DOHH2 (cell line): ENCODE results near the gene SLC26A1.
"Not testable (repeated sequence)": the region's sequence is repeated elsewhere in the genome, so short reads cannot be mapped to it uniquely, and the experiment has no call there.

Source experiments
- H3F3A ChIP-seq: fragments of 200-600 bp; sonication (generic), shearing (Covaris generic); 2 replicates; pipeline ENCODE4 v1.6.0; 2016; ENCODE audit warnings: antibody characterized with exemption, mild to moderate bottlenecking; ENCODE audit not compliant: control insufficient read depth, insufficient read depth
- H3K27ac ChIP-seq: fragments of 200-600 bp; sonication (generic); 2 replicates; pipeline ENCODE4 v1.5.1; 2014; ENCODE audit warnings: low read depth, mild to moderate bottlenecking, low read length, moderate library complexity
- H3K27me3 ChIP-seq: fragments of 200-600 bp; sonication (generic); 2 replicates; pipeline ENCODE4 v1.6.1; 2014; ENCODE audit warnings: mild to moderate bottlenecking, low read length, mixed read lengths; ENCODE audit not compliant: control insufficient read depth
- H3K36me3 ChIP-seq: fragments of 200-600 bp; sonication (generic); 2 replicates; pipeline ENCODE4 v1.6.1; 2014; ENCODE audit warnings: mild to moderate bottlenecking, low read length, moderate library complexity, mixed read lengths; ENCODE audit not compliant: control insufficient read depth
- H3K4me1 ChIP-seq: fragments of 200-600 bp; sonication (generic); 2 replicates; pipeline ENCODE4 v1.6.1; 2014; ENCODE audit warnings: mild to moderate bottlenecking, low read length, mixed read lengths; ENCODE audit not compliant: control insufficient read depth
- H3K4me2 ChIP-seq: fragments of 200-600 bp; sonication (generic); 2 replicates; pipeline ENCODE4 v1.6.0; 2014; ENCODE audit warnings: mild to moderate bottlenecking, low read length, moderate library complexity
- H3K4me3 ChIP-seq: fragments of 200-600 bp; sonication (generic); 2 replicates; pipeline ENCODE4 v1.5.1; 2014; ENCODE audit warnings: mild to moderate bottlenecking, low read length, mixed read lengths
- H3K79me2 ChIP-seq: fragments of 200-600 bp; sonication (generic); 2 replicates; pipeline ENCODE4 v1.6.1; 2014; ENCODE audit warnings: mild to moderate bottlenecking, low read length, mixed read lengths; ENCODE audit not compliant: control insufficient read depth
- H3K9me2 ChIP-seq: fragments of 200-600 bp; sonication (generic); replicated peaks from 2 replicates; pipeline ENCODE4 v1.6.1; 2014; ENCODE audit warnings: mild to moderate bottlenecking, low read length, mixed read lengths; ENCODE audit not compliant: control insufficient read depth
- H3K9me3 ChIP-seq: fragments of 200-600 bp; sonication (generic); 2 replicates; pipeline ENCODE4 v1.6.1; 2014; ENCODE audit warnings: antibody characterized with exemption, low read length, mixed read lengths; ENCODE audit not compliant: control insufficient read depth, insufficient read depth
- H4K20me1 ChIP-seq: fragments of 200-600 bp; sonication (generic); 2 replicates; pipeline ENCODE4 v1.6.0; 2014; ENCODE audit warnings: low read depth, mild to moderate bottlenecking, antibody characterized with exemption, low read length, moderate library complexity; ENCODE audit not compliant: control insufficient read depth, insufficient read depth
- EZH2phosphoT487 ChIP-seq: fragments of 200-600 bp; sonication (generic); IDR thresholded peaks from 2 replicates; pipeline ENCODE4 v1.6.1; 2017; ENCODE audit warnings: borderline replicate concordance, mild to moderate bottlenecking, antibody characterized with exemption, low read length, moderate library complexity, mixed read lengths
- TF ChIP-seq, protein P1 (sequence below): fragments of 200-600 bp; sonication (generic); IDR thresholded peaks from one replicate; pipeline ENCODE4 v1.5.1; 2014; ENCODE audit warnings: antibody characterized with exemption, mild to moderate bottlenecking, low read depth, low read length; ENCODE audit not compliant: poor library complexity, severe bottlenecking

SLC26A1 gene

DNA sequence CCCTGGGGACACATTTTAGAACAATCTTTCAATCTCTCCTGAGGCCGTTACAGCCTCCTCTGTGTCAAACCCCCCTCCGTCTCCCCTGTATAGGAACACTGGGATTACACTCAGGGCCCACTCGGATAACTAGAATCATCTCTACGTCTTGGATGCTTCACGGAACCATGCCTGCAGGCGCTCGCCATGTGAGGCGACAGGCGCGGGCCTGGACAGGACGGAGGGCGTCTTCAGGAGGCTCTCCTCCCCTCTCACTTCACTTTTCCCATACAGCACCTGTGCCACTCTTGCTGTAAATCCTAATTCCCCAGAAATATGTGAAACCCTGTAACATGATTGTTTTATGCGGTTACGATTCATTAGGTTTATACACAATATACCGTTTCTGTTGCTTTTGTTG is 10.4 kb downstream of the SLC26A1 start:
- no peaks in the 10 kb centered on the region for H4K20me1 ChIP-seq
- peaks cover 19% of the 10 kb centered on the region for H3K4me1 ChIP-seq
- H3K36me3 ChIP-seq: no peaks in the 10 kb centered on the region
- H3K27me3 ChIP-seq: no peaks in the 10 kb centered on the region
- no peak overlapping the region for H3K4me3 ChIP-seq
- no peaks in the 10 kb centered on the region for H3K9me3 ChIP-seq
- H3K79me2 ChIP-seq: no peaks in the 10 kb centered on the region
- no peak overlapping the region for H3K4me2 ChIP-seq
- TF ChIP-seq, protein P1, sequence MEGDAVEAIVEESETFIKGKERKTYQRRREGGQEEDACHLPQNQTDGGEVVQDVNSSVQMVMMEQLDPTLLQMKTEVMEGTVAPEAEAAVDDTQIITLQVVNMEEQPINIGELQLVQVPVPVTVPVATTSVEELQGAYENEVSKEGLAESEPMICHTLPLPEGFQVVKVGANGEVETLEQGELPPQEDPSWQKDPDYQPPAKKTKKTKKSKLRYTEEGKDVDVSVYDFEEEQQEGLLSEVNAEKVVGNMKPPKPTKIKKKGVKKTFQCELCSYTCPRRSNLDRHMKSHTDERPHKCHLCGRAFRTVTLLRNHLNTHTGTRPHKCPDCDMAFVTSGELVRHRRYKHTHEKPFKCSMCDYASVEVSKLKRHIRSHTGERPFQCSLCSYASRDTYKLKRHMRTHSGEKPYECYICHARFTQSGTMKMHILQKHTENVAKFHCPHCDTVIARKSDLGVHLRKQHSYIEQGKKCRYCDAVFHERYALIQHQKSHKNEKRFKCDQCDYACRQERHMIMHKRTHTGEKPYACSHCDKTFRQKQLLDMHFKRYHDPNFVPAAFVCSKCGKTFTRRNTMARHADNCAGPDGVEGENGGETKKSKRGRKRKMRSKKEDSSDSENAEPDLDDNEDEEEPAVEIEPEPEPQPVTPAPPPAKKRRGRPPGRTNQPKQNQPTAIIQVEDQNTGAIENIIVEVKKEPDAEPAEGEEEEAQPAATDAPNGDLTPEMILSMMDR: no peak
- H3K9me2 ChIP-seq: no peaks in the 10 kb centered on the region
- H3K27ac ChIP-seq: no peak overlapping the region
- no peaks in the 10 kb centered on the region for H3F3A ChIP-seq

DNA sequence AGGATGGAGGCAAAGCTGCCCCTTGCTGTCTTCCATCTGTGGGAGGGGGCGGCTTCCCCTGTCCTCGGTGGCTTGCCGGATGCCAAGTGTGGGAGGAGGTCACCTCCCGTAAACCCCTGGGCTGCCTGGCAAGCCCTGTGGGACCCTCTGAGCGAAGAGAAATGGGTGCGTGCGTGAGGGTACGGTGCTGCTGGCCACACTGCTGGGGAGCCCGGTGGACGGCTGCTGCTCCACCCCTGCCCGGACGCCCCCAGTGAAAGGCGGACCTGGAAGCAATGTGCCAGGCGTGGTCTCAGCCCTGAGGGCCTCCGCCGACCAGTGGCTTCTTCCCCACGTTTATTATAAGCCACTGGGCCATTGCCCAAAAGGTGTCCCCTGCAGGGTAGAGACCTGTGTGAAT is 10.9 kb downstream of the SLC26A1 start:
- Histone ChIP-seq H3K27ac (no peak overlapping the region), H3F3A (no peaks in the 10 kb centered on the region), H3K4me2 (no peak overlapping the region), H4K20me1 (no peaks in the 10 kb centered on the region), H3K36me3 (no peaks in the 10 kb centered on the region), H3K27me3 (no peaks in the 10 kb centered on the region), H3K79me2 (no peaks in the 10 kb centered on the region), H3K9me2 (no peaks in the 10 kb centered on the region), H3K4me3 (no peak overlapping the region), H3K4me1 (peaks cover 14% of the 10 kb centered on the region), H3K9me3 (no peaks in the 10 kb centered on the region)
- no peak for TF ChIP-seq EZH2phosphoT487
- TF ChIP-seq, protein P1: no peak

DNA sequence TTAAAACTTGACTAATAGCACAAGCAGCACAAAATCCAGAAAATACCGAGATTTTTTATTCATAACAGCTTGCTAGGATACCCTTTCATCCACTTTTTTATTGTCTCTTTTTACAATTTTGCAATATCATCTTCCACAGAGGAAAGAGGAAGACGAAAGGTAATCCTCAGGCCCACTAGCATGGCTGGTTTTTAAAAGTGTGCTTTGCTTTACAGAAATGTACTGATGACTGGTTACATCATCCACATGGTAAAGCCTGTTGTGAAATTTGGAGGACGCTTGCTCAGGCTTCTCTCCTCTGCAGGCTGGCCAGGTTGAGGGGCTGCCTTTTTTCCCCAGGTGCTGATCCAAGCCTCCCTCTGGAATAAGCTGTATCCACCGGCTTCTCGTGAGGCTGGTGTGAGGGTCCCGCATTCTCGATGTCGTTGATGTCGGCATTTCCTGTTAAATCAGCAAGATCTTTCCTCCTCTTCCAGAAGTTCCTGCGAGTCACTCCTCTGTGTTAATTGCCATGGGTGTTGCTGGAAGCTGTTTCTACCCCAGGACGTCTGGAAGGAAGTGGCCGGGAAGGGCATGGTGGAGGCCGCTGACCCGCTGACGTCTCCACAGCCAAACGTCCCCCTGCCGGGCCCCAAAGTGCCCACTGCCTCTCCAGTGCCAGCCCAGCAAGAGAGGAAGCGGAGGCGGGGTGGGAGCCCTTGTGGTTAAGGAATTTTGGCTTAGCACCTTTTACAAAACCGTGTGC is 14.1 kb downstream of the SLC26A1 start:
- Histone ChIP-seq H3K9me2 (no peaks in the 10 kb centered on the region), H3K4me3 (no peak overlapping the region), H3K79me2 (no peaks in the 10 kb centered on the region), H3F3A (no peaks in the 10 kb centered on the region), H3K27me3 (no peaks in the 10 kb centered on the region), H3K4me1 (no peaks in the 10 kb centered on the region), H3K27ac (no peak overlapping the region), H3K36me3 (no peaks in the 10 kb centered on the region), H3K9me3 (no peaks in the 10 kb centered on the region), H3K4me2 (no peak overlapping the region), H4K20me1 (no peaks in the 10 kb centered on the region)
- no peak for TF ChIP-seq EZH2phosphoT487
- TF ChIP-seq, protein P1: no peak

DNA sequence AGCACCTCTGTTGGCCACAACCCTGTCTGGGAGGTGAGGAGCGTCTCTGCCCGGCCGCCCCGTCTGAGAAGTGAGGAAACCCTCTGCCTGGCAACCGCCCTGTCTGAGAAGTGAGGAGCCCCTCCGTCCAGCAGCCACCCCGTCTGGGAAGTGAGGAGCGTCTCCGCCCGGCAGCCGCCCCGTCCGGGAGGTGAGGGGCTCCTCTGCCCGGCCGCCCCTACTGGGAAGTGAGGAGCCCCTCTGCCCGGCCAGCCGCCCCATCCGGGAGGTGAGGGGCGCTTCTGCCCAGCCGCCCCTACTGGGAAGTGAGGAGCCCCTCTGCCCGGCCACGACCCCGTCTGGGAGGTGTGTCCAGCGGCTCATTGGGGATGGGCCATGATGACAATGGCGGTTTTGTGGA is 17.2 kb downstream of the SLC26A1 start:
- H3F3A ChIP-seq, H3K27ac ChIP-seq, H3K4me3 ChIP-seq, H3K4me1 ChIP-seq, H3K9me3 ChIP-seq, H3K36me3 ChIP-seq, H3K9me2 ChIP-seq, H3K79me2 ChIP-seq, H3K27me3 ChIP-seq, H3K4me2 ChIP-seq: not testable (repeated sequence)
- H4K20me1 ChIP-seq: peaks cover 10% of the 10 kb centered on the region; the same call in 1 of the 2 replicates
